NCI-H1092 (cell line): ENCODE results near the gene CECR2.
A peak's percentile ranks its signal among the peaks of the same experiment; 100 is the strongest.

Experiments used
- DNase-seq: peaks from one replicate; lab custom pipeline; 2025; lab: John Stamatoyannopoulos, UW

Gene CECR2

GRCh38 chr22:17369439-17370025 is at the start of gene CECR2:
TSS of gene CECR2 (plus strand) at chr22:17369460. CDS start at chr22:17369784, 324 bp downstream.
- DNase-seq: peak; percentile 57

DNA sequence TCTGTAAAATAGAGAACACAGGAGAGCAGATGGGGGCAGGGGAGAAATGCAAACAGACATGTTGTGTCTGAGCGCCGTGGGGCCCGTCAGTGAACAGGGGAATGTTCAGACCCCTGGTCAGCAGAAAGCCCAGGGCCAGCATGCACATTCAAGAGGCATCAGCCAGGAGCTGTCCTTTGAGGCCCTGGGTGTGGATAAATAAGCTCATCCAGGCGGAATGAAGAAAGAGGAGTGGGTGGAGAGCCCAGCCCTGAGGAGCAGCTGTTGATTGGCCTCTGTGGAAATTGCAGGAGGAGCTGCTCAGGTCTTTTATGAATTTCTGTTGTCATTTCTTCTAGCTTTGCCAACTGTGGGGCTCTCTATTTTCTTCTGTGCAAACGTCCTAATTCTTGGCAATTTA is 49.7 kb upstream of the CECR2 start:
- DNase-seq: no peak

- no peak for DNase-seq
These were observed 46.7 kb upstream of the CECR2 start for GRCh38 chr22:17322511-17322910.

GRCh38 chr22:17331690-17332089 is 37.6 kb upstream of the CECR2 start:
- DNase-seq: no peak

GRCh38 chr22:17332109-17332800 is 37.0 kb upstream of the CECR2 start:
- DNase-seq: no peak

- no peak for DNase-seq
These were observed 35.2 kb upstream of the CECR2 start for GRCh38 chr22:17334059-17334458.

- no peak for DNase-seq
These were observed 34.3 kb upstream of the CECR2 start for GRCh38 chr22:17334983-17335382.

DNA sequence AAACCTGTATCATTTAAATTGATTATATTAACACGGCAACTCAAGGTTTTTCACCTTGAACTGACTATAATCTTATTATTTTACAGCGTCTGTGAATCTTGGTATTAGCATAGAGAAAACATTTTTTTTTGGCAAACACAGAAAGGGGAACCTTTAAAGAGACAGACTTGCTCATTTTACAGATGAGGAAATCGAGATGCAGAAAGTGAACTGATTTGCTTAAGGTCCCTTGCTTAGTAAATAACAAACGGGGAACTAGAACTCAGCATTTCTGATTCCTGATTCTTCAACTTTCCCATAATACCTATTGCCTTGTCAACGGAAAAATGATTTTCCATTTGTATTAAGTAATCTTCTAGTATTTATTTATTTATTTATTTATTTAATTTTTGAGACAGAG is 33.2 kb upstream of the CECR2 start:
- no peak for DNase-seq

DNA sequence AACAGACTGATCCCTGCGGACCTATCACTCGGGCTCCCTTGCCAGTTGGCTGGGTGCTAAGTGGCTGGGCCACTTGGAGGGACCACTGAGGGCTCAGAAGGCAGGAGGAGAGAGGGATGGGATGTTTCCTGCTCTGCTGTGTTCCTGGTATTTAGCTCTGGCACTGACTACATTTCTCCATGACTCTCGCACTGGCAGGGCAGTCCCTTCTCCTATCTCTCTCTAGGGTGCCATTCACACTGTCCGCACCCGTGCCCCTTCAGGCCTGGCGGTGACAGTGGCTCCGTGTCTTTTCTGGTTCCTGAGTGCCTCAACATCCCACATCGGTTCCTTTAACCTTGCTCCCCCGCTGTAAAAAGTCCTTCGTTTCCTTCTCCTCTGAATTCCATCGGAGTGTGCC is 31.6 kb upstream of the CECR2 start:
- no peak for DNase-seq

GRCh38 chr22:17339095-17339693 is 30.1 kb upstream of the CECR2 start:
- no peak for DNase-seq

- no peak for DNase-seq
These were observed 26.9 kb upstream of the CECR2 start for GRCh38 chr22:17342361-17342760.

DNA sequence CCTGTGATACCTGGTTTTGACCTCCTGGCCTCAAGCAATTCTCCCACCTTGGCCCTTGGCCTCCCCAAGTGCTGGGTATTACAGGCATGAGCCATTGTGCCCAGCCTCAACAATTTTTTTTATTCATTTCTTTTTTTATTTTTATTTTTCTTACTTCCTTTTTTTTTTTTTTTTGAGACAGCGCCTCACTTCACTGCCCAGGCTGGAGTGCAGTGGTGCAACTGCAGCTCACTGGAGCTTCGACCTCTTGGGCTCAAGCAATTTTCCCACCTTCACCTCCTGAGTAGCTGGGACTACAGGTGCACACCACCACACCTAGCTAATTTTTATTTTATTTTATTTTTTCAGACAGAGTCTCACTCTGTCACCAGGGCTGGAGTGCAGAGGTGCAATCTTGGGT is 25.5 kb upstream of the CECR2 start:
- DNase-seq: no peak

GRCh38 chr22:17346578-17346977 is 22.7 kb upstream of the CECR2 start:
- DNase-seq: no peak

DNA sequence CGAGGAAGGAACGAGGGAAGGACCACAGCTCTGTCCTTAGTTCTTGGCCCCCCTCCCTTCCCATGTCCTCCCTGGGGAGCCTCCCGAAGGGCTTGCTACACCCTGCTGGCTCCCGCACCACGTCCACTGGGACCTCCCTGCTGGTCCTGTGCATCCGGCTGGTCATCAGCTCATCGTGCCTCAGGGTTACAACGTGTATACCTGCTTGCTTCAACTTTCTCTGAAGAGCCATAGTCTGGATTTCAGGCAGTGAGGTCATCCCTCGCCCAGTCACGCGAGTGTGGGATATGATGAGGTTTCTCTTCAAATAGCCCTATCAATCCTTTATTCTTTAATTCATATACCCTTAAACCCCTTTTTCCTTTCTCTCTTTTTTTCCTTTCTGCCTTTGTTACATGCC is 21.5 kb upstream of the CECR2 start:
- no peak for DNase-seq

DNA sequence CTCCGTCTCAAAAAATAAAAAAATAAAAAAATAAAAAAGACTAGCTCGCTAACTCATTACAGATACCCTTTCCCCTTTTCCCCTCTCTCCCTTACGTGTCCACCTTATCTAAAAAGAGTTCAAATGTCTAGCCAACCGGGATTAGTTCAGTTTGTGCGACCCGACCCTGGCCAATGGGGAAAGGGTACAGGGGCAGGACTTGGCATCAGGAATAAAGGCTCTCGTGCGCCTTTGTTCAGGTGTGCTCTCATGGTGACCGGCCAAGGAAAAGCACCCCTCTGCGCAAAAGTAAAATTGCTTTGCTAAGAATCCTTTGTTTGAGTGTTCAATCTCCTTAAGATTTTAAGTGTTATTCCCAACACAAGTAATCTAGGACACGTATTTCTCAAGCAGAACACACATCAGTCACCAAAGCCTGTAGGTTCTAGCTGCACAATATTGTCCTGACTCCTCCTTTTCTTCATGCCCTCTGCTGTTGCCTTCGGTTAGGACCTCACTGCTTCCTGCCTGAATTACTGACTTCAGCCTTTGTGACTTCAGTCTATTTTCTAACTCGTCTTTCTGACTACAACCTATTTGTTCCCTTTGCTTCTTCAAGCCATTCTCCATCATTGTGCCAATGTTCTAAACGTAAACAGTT is 20.7 kb upstream of the CECR2 start:
- DNase-seq: no peak

DNA sequence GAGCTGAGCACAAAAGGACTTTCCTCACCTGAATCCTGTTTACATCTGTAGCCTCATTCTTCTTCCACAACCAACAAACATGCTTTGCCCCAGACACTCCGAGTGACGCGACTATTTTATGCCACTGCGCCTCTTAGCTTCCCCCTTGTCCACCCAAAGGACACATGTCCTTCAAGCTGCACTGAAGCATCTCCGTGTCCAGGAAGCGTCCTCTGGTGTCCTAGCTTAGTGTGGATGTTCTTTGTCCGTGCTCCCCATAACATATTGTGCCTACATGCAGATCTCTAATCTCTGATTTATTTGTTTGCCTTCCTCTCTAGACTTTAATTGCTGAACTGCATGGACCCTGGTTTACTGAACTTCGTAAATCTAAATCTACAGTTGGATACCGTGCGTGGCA is 20.1 kb upstream of the CECR2 start:
- no peak for DNase-seq

DNA sequence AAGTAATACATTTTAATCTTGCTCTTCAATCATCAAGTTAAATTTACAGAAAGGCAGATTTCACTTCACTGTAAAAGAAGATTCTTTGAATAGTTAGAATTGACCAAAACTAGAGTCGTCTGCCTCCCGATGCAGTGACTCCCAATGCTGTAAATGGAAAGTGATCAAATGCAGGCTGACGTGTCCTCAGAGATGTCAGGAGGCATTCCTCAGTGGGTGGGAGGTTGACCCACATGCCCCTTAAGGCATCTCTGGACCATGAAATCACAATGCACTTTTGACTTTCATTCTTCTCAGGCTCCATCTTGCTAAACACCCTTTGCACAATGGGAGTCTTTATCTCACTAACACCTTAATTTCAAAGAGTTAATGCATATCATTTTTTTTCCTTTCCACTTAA is 19.0 kb upstream of the CECR2 start:
- no peak for DNase-seq

DNA sequence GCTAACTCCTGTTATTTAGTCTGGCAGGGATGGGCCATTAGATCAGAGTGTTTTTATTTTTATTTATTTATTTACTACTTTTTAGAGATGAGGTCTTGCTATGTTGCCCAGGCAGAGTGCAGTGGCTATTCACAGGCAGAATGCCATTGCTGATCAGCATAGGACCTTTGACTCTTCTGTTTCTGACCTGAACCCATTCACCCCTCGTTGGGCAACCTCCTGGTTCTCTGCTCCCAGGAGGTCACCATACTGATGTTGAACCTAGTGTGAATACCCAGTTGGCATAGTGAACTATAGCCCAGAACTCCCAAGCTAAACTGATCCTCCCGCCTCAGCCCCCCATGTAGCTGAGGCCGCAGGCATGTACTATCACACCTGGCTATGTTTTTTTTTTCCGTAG is 16.5 kb upstream of the CECR2 start:
- DNase-seq: no peak

- no peak for DNase-seq
These were observed 11.6 kb upstream of the CECR2 start for GRCh38 chr22:17357688-17358087.

DNA sequence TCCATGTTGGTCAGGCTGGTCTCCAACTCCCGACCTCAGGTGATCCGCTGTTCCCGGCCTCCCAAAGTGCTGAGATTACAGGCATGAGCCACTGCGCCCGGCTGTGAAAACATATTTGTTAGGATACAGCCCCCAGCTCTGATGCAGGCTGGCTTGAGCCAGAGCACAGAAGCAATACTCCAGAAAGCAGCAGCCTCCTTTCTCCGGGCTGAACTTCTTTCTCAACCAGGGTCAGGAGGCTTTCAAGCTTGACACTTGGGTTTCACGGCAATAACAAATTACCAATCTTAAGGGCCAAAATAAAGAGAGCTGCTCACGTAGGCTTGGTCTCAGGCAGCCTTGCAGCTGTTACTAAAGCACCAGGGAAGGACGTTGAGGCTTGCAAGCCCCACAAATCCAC is 10.8 kb upstream of the CECR2 start:
- DNase-seq: no peak

- DNase-seq: no peak
These were observed 9.8 kb upstream of the CECR2 start for GRCh38 chr22:17359501-17359900.

- no peak for DNase-seq
These were observed 2.9 kb upstream of the CECR2 start for GRCh38 chr22:17366329-17366728.

GRCh38 chr22:17366830-17367229 is 2.4 kb upstream of the CECR2 start:
- DNase-seq: no peak
